Psoas muscle (tissue), 8 donors: ENCODE measurements around the gene TNS3. TPM values are rescaled to one million over a fixed set of nuclear protein-coding genes. Genes with fewer than 3 reads are reported as not detected.

Experiments
- ATAC-seq, 4 donors: fragments of 200-7000 bp; cut with Tn5 transposase; one replicate each; pipeline ENCODE4 v1.9.1; 2020; ENCODE audit warnings: moderate library complexity in 3 of 4, mild to moderate bottlenecking in 2 of 4
- DNase-seq, 2 donors: peaks; one replicate each; pipeline ENCODE4 v3.0.0-alpha.2; 2020
- H3K27ac ChIP-seq: fragments of 200-600 bp; one replicate; pipeline ENCODE4 v1.8.0; 2022
- H3K27me3 ChIP-seq, 3 donors: fragments of 200-600 bp in 1 of 3; one replicate each; pipeline versions ENCODE4 v1.6.1 to v1.8.0; 2013 to 2022; ENCODE audit warnings: low read length in 2 of 3, mild to moderate bottlenecking in 2 of 3, moderate library complexity in 1 of 3; ENCODE audit not compliant: insufficient read depth in 3 of 3
- H3K36me3 ChIP-seq, 2 donors: fragments of 200-600 bp in 1 of 2; one replicate each; pipeline versions ENCODE4 v1.6.1 to v1.8.0; 2013 to 2022; ENCODE audit warnings: low read depth in 1 of 2, mild to moderate bottlenecking in 1 of 2, moderate library complexity in 1 of 2; ENCODE audit not compliant: insufficient read depth in 1 of 2
- H3K4me1 ChIP-seq: fragments of 200-600 bp; one replicate; pipeline ENCODE4 v1.8.0; 2022
- H3K4me3 ChIP-seq: fragments of 200-600 bp; one replicate; pipeline ENCODE4 v1.8.0; 2022; ENCODE audit warnings: mild to moderate bottlenecking
- H3K9me3 ChIP-seq: fragments of 200-600 bp; one replicate; pipeline ENCODE4 v1.8.0; 2022
- WGBS, 3 donors: extraction: QIAGEN DNeasy Blood & Tissue Kit; methylation state at CpG; one replicate each; pipeline versions ENCODE4 v1.1.6 to v1.1.7; 2013; 5-methylcytosine and 5-hydroxymethylcytosine counted together
- intact Hi-C, 2 donors: fragments of 100-400 bp; cut with DNase I; formaldehyde crosslinking; loops; one replicate each; pipeline versions ENCODE4 v1.11.0 to v1.14.2; 2022
- polyA plus RNA-seq, 3 donors: library from polyadenylated mRNA; stranded (reverse); fragments of 200-250 nt; gene quantifications; one replicate each; pipeline ENCODE4 v1.2.3, GENCODE V29; 2013
- total RNA-seq, 4 donors: library from RNA; stranded (reverse); fragmentation: NEBNext Ultra II Directional in 2 of 4; extraction: Animal tissue kit (Norgen Biotek cat#: 25700) in 2 of 4; gene quantifications; one replicate each; pipeline versions ENCODE4 v1.2.1 to v1.2.4, GENCODE V29; 2021 to 2023
- TF ChIP-seq, protein P1 (sequence below): fragments of 200-600 bp; IDR thresholded peaks from one replicate; pipeline ENCODE4 v1.8.0; 2022; ENCODE audit warnings: antibody characterized with exemption
- donor health status: healthy with polysubstance abuse.
- donor health status: DM: no; HTN: no; CAD: no; lungs with moderate emphysema.
- donor health status: Bipolar disorder and iron deficiency.
- donor health status: healthy.
- donor health status: DM: yes; HTN: yes; CAD: no.
- donor health status: DM: no; HTN: no; CAD: no.
- donor health status: DM: no; HTN: no; CAD: no.
- donor health status: DM: yes; HTN: yes; CAD: no.

The TNS3 gene
- total and polyA plus RNA-seq, 7 donors: 11.5 to 75.3 (median 35.0) TPM

DNA sequence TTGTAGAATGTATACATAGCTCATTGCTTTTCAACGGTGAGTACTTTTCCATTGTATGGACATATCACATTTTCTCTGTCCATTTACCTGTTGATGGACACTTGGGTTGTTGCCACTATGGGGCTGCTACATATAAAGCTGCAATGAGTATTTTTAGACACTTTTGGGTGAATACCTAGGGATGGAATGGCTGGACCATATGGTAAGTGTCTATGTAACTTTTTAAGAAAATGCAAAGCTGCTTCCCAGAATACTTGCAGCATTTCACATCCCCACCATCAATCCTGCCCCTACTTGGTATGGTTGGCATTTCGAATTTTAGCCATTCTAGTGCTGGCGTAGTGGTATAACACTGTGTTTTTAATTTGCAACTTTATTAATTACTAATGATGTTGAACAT, 274.6 kb downstream of the TNS3 start:
- Histone ChIP-seq H3K27ac (no peak overlapping the region), H3K36me3 (peaks cover 0 to 20% of the 10 kb centered on the region in 2 donors), H3K4me3 (no peak overlapping the region), H3K27me3 (no peaks in the 10 kb centered on the region), H3K9me3 (no peaks in the 10 kb centered on the region), H3K4me1 (peaks cover 11% of the 10 kb centered on the region)
- DNase-seq: no peak
- WGBS, 3 donors: 84 to 100% (median 97%) methylated on average over 3 of the region's 3 CpGs
- intact Hi-C loops: no loop called here
- ATAC-seq: no peak
- TF ChIP-seq, protein P1, sequence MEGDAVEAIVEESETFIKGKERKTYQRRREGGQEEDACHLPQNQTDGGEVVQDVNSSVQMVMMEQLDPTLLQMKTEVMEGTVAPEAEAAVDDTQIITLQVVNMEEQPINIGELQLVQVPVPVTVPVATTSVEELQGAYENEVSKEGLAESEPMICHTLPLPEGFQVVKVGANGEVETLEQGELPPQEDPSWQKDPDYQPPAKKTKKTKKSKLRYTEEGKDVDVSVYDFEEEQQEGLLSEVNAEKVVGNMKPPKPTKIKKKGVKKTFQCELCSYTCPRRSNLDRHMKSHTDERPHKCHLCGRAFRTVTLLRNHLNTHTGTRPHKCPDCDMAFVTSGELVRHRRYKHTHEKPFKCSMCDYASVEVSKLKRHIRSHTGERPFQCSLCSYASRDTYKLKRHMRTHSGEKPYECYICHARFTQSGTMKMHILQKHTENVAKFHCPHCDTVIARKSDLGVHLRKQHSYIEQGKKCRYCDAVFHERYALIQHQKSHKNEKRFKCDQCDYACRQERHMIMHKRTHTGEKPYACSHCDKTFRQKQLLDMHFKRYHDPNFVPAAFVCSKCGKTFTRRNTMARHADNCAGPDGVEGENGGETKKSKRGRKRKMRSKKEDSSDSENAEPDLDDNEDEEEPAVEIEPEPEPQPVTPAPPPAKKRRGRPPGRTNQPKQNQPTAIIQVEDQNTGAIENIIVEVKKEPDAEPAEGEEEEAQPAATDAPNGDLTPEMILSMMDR: no peak

DNA sequence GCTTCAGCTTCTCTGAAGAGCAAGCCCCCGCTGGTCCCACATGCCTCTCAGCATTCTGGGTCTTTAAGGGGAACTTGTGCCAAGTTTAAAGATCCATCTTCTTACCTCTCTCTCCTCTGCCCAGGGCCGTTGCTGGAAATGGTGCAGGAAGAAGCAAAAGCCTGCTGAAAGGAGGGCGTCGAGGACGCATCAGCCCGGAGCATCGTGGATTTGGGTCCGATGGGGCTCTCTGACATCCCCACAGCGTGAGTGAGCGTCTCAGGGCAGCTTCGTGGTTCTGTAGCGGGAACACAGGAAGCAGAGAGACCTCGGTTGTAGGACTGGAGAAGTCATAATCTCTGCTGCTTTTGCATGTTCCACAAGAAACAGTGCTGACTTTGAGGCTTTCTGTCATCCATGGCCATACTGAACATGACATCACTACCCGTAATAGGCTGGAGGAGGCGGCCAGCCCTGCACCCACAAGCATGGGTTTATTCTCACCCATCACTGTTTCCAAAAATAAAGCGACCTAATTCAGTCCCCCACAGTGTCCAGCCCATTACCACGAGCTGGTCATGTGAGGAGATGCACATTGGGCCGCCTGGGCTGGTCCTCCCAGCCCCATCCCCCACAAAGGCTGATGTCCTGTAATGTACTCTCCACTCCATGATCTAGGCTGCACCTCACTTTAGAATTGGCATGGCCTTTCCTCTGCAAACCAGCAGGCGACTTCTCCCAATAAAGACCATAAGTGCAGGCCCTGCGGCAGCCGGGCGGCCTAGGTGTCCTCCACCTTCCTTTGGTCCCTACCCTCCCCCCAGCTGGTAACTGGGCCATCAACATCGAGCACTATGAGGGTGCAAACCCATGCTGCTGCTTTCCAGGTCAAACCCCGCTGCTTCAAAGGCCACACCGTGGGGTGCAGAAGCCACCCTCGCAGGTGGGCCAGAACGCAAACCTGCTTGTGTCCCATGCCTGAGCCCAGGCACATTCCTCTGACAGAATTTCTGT, 276.9 kb downstream of the TNS3 start:
- intact Hi-C loops: no loop called here
- Histone ChIP-seq H3K36me3 (peaks cover 0 to 41% of the 10 kb centered on the region in 2 donors), H3K27ac (peak overlapping the region; percentile 73), H3K4me1 (peaks cover 11% of the 10 kb centered on the region), H3K9me3 (no peaks in the 10 kb centered on the region), H3K4me3 (no peak overlapping the region), H3K27me3 (no peaks in the 10 kb centered on the region)
- WGBS, 3 donors: 71 to 84% (median 82%) methylated on average over 27 of the region's 27 CpGs
- TF ChIP-seq, protein P1: no peak
- ATAC-seq (peak; percentile 89 to 95 (median 90)), DNase-seq (peak in 1 of 2 donors; percentile 71)

DNA sequence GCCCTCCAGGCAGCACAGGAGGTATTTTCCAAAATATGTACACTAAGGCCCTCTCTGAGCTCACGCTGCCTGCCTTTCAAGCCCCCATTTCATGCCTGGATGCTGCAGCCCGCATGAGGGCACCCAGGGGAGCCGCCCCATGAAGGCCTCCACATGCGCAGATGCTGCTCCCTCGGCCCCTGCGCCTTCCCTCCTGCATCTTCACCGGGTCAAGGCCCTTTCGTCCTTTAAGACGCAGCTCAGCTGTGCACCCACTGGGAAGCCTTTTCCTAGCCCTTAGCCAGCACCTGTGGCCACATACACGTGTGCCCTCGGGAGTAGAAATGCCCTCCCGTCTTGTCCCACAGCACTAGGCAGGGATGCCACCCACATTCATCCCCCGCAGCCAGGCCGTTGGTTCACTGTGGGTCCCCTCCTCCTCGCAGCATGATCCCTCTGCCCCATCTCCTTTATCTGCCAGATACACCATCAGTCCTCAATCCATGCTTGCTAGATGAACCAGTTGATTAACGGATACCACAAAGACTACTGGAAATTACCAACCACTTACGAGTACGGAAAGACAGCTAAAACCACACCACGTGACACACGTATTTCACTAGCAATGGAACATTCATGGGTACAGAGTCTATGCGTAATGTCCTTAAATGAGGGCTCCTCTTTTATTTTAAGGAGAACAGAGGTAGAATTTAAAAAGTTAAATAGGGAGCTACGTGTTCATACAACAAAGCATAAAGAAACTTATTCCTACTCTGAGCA, 278.0 kb downstream of the TNS3 start:
- H3K9me3 ChIP-seq: no peaks in the 10 kb centered on the region
- ATAC-seq (peak in 1 of 4 donors; percentile 12), DNase-seq (no peak)
- peaks cover 0 to 48% of the 10 kb centered on the region in 2 donors for H3K36me3 ChIP-seq
- H3K27me3 ChIP-seq: no peaks in the 10 kb centered on the region
- WGBS, 3 donors: 91 to 96% (median 94%) methylated on average over 22 of the region's 22 CpGs
- intact Hi-C loops: no loop called here
- TF ChIP-seq, protein P1: no peak
- peaks cover 11% of the 10 kb centered on the region for H3K4me1 ChIP-seq
- H3K27ac ChIP-seq: peak overlapping the region; percentile 54
- no peak overlapping the region for H3K4me3 ChIP-seq

DNA sequence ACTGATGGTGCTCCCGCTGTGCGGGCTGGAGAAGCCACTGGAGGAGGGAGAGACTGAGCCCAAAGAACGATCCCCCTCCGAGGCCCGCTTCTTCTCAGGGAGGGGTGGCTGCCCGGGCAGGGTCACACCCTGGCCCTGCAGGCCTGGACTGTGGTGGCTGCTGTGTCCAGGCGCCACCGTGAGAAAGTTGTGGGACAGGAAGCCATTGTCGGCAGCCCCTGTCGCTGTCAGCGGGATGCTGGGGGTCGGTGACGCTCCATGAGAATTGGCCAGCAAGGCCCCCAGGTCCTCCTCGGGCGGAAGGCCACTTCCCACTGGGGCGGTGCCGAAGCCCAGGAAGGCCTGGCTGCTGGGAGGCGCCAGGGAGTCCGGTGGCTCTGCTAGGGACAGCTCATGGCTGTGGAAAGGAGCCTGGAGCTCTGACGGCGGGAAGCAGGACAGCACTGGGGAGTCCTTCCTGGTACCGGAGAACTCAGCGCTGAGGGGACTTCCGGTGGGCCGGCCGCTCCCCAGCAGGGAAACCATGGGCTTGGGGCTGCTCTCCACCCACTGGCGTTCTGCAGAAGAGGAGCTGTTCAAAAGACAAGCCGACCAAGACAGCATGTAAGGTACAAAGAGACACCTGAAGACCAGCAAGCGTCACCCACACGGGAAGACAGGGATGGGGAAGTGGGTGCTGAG, 278.8 kb downstream of the TNS3 start:
- H3K9me3 ChIP-seq: no peaks in the 10 kb centered on the region
- peaks cover 11% of the 10 kb centered on the region for H3K4me1 ChIP-seq
- peaks cover 0 to 48% of the 10 kb centered on the region in 2 donors for H3K36me3 ChIP-seq
- H3K27me3 ChIP-seq: no peaks in the 10 kb centered on the region
- 92 to 94% (median 93%) methylated on average over 29 to 30 of the region's 30 CpGs for WGBS, 3 donors
- H3K4me3 ChIP-seq: no peak overlapping the region
- peak overlapping the region; percentile 2 for H3K27ac ChIP-seq
- intact Hi-C loops: no loop called here
- TF ChIP-seq, protein P1: no peak
- DNase-seq (no peak), ATAC-seq (no peak)
